Limb (tissue), 2 donors: ENCODE results near the gene CCDC57.
"Not testable (repeated sequence)": the region's sequence is repeated elsewhere in the genome, so short reads cannot be mapped to it uniquely, and the experiment has no call there.

Experiments used
- DNase-seq, 2 donors: peaks; one replicate each; pipeline ENCODE4 v3.0.0-alpha.2; 2016; ENCODE audit errors: extremely low spot score in 2 of 2

Gene CCDC57

GRCh38 chr17:82204831-82205719, 7.6 kb downstream of the CCDC57 start:
- no peak for DNase-seq

- no peak for DNase-seq
Observed at GRCh38 chr17:82203920-82204319, 8.7 kb downstream of the CCDC57 start.

GRCh38 chr17:82202981-82203380, 9.7 kb downstream of the CCDC57 start:
- DNase-seq, result no peak

GRCh38 chr17:82201498-82201910, 11.1 kb downstream of the CCDC57 start:
- no peak for DNase-seq

- DNase-seq, result no peak
Observed at GRCh38 chr17:82200743-82201497, 11.7 kb downstream of the CCDC57 start.

GRCh38 chr17:82200135-82200534, 12.5 kb downstream of the CCDC57 start:
- no peak for DNase-seq

- DNase-seq, result no peak
Observed at GRCh38 chr17:82199496-82199895, 13.1 kb downstream of the CCDC57 start.

- no peak for DNase-seq
Observed at GRCh38 chr17:82198092-82198491, 14.6 kb downstream of the CCDC57 start.

- no peak for DNase-seq
Observed at GRCh38 chr17:82195675-82196672, 16.7 kb downstream of the CCDC57 start.

- no peak for DNase-seq
Observed at GRCh38 chr17:82194765-82195164, 17.9 kb downstream of the CCDC57 start.

- no peak for DNase-seq
Observed at GRCh38 chr17:82193520-82194220, 19.0 kb downstream of the CCDC57 start.

- not testable (repeated sequence) for DNase-seq
Observed at GRCh38 chr17:82193050-82193449, 19.6 kb downstream of the CCDC57 start.

GRCh38 chr17:82188001-82188961, 24.4 kb downstream of the CCDC57 start:
- no peak for DNase-seq

- no peak for DNase-seq
Observed at GRCh38 chr17:82187500-82187899, 25.1 kb downstream of the CCDC57 start.

- DNase-seq, result no peak
Observed at GRCh38 chr17:82186221-82186620, 26.4 kb downstream of the CCDC57 start.

- DNase-seq, result no peak
Observed at GRCh38 chr17:82184761-82185160, 27.9 kb downstream of the CCDC57 start.

GRCh38 chr17:82180776-82181528, 31.7 kb downstream of the CCDC57 start:
- DNase-seq, result no peak

GRCh38 chr17:82179946-82180475, 32.6 kb downstream of the CCDC57 start:
- no peak for DNase-seq

GRCh38 chr17:82179412-82179811, 33.2 kb downstream of the CCDC57 start:
- no peak for DNase-seq
